Measurements from ENCODE around the gene ZNF611.
"Not testable (repeated sequence)": the region's sequence is repeated elsewhere in the genome, so short reads cannot be mapped to it uniquely, and the experiment has no call there.

Gene ZNF611

DNA sequence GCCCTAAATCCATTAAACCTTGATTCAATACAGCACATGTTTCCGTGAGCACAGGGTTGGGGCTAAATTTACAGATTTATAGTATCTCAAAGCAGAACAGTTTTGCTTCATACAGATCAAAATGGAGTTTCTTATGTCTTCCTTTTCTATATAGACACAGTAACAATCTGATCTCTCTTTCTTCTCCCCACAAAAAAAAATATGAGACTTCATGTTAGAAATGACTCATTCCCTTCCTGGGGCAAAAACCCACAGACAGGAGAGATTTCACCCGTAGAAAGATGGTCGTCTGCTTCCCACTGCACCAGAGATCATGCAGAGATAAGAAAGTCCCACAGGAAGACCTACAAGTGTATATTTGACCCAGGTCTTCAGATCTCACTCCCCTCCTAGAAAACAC is 7.7 kb upstream of the ZNF611 start:
- TF ChIP-seq CTCF (conservative IDR thresholded peaks at IDR 0.05; ENCODE audit: low read length): no peak
- H3K4me3 ChIP-seq (ENCODE audit: low read length): no peak overlapping the region
- DNase-seq (ENCODE audit: low read depth): no peak

- no peak for DNase-seq (ENCODE audit: low read depth)
- TF ChIP-seq CTCF (conservative IDR thresholded peaks at IDR 0.05; ENCODE audit: low read length): no peak
- no peak overlapping the region for H3K4me3 ChIP-seq (ENCODE audit: low read length)
Measured at GRCh38 chr19:52741951-52742485, 7.2 kb upstream of the ZNF611 start.

DNA sequence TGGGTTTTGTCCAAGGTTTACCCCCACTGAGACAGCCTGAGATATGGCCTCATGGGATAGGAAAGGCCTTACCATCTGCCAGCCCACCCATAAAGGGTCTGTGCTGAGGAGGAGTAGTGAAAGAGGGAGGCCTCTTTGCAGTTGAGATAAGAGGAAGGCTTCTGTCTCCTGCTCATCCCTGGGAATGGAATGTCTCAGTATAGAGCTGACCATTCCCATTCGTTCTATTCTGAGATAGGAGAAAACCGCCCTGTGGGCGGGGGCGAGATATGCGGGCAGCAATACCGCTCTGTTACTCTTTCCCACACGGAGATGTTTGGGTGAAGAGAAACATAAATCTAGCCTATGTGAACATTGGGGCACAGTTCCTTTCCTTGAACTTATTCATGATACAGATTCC is 6.5 kb upstream of the ZNF611 start:
- DNase-seq (ENCODE audit: low read depth); H3K4me3 ChIP-seq (ENCODE audit: low read length): not testable (repeated sequence)

GRCh38 chr19:52739576-52739975 is 4.7 kb upstream of the ZNF611 start:
- H3K4me3 ChIP-seq (ENCODE audit: low read length): no peak overlapping the region
- no peak for TF ChIP-seq CTCF (conservative IDR thresholded peaks at IDR 0.05; ENCODE audit: low read length)
- DNase-seq (ENCODE audit: low read depth): no peak

DNA sequence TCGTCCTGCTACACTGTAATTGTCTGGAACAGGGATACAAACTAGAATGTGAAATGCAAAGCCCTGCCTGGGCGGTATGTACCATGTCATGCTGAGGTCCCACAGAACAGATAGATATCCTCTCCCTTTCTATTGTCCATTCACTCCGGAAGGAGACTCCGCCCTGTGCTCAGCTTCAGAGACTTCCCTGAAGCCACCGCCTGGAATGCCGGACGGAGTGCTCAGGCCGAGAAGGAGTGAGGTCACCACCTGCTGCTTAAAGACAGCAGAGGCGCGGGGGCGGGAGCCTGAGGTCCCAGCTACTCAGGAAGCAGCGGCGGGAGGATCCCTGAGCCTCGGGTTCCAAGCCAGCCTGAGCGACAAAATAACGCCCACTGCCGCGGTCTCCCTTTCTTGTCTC is 890 bp upstream of the ZNF611 start:
- no peak for TF ChIP-seq CTCF (conservative IDR thresholded peaks at IDR 0.05; ENCODE audit: low read length)
- DNase-seq (ENCODE audit: low read depth): no peak
- H3K4me3 ChIP-seq (ENCODE audit: low read length): no peak overlapping the region

GRCh38 chr19:52734331-52734892 is 432 bp downstream of the ZNF611 start:
- TF ChIP-seq CTCF (conservative IDR thresholded peaks at IDR 0.05; ENCODE audit: low read length): no peak
- peak; percentile 1 for DNase-seq (ENCODE audit: low read depth)

GRCh38 chr19:52726051-52726450 is 8.8 kb downstream of the ZNF611 start:
- not testable (repeated sequence) for DNase-seq (ENCODE audit: low read depth); H3K4me3 ChIP-seq (ENCODE audit: low read length)

More at GRCh38 chr19:52734331-52734892, 432 bp downstream of the ZNF611 start:
- H3K4me3 ChIP-seq (ENCODE audit: low read length): peak overlapping the region; percentile 92

GRCh38 chr19:52725528-52725961 is 9.3 kb downstream of the ZNF611 start:
- H3K4me3 ChIP-seq (ENCODE audit: low read length): no peak overlapping the region
- DNase-seq (ENCODE audit: low read depth): no peak
- no peak for TF ChIP-seq CTCF (conservative IDR thresholded peaks at IDR 0.05; ENCODE audit: low read length)

Measured in AG10803 (cell line).